IPS-18c (cell line): ENCODE data around the gene PHEX.

Experiments
- H3K4me3 ChIP-seq: 2 replicates; pipeline ENCODE4 v1.7.0; 2013; ENCODE audit warnings: low read depth, mild to moderate bottlenecking, low read length, moderate library complexity; ENCODE audit not compliant: insufficient read depth
- H3K9me3 ChIP-seq: one replicate; pipeline ENCODE4 v1.6.1; 2013; ENCODE audit warnings: mild to moderate bottlenecking, low read length, moderate library complexity; ENCODE audit not compliant: control insufficient read depth, insufficient read depth

PHEX gene

DNA sequence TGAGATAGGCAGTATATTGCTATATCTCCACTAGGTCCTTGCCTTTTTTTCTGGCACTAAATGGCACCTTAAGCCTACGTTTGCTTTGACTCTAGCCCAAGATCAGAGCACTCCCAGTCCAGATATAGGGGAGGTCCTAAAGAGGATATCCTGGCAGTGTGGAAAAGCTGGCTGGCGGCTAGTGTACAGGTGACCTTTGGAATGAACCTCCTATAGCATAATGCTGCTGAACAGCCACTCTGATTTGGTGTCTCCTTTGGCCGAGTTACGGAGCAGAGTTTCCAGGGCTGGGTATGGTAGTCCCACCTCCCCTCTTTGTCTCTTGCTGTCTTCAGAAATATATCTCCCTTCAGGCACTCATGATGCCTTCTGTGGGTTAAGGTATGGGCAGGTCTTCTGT lies 53.9 kb downstream of the PHEX start:
- H3K9me3 ChIP-seq, result no peaks in the 10 kb centered on the region

DNA sequence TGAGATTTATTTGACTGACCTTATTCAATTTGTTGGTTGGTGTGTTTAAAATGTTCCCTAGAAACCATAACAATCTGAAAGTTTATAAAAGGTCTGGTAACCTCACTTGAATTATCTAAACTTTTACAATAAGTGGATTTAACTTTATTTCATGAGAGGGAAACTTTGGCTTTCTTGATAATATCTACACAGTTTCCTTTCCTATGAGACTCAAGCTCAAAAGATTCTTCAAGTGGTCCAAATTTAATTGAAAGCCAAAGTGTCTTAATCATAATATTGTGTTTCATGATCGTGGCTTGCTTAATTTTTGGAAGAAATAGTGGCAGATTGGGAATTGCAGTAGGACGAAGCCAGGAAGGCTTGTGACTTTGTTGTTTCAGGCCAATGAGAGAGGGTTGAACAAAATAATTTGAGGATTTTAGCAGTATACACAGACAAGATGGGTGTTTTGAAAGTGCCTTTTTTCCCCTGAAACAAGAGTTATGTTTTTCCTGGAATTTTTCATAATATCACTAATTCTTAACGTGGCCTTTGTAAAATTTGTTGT lies 55.0 kb downstream of the PHEX start:
- no peak overlapping the region for H3K4me3 ChIP-seq
- no peaks in the 10 kb centered on the region for H3K9me3 ChIP-seq

More for the DNA sequence above, 53.9 kb downstream of the PHEX start:
- H3K4me3 ChIP-seq, result no peak overlapping the region

DNA sequence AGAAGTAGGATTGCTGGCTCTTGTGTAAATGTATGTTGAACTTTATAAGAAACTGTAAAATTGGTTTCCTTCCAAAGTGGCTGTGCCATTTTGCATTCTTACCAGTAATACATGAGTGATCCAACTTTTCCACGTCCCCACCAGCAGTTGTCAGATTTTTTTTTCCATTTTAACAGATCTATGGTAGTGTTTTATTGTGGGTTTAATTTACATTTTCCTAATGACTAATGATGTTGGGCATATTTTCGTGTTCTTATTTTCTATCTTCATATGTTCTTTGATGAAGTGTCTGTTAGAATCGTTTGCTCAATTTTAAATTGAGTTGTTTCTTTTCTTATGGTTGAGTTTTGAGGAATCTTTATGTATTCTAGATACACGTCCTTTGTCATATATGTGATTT lies 56.2 kb downstream of the PHEX start:
- H3K9me3 ChIP-seq, result no peaks in the 10 kb centered on the region
- H3K4me3 ChIP-seq, result no peak overlapping the region

DNA sequence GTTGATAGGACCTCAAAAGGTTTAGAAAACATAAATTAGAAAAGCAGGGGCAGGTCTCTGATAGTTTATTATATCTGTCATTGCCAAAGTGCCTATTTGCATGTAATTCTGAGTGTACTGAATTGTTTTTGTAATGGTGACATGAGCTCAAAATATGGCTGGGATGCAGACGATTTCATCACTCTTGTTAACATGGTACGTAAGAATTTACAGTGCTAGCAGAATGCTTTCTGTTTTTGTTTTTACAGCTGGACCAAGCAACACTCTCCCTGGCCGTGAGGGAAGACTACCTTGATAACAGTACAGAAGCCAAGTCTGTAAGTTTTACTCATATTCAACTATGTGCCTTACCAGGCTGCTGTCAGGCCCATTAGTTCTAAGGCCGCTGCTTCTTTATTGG lies 58.1 kb downstream of the PHEX start:
- Histone ChIP-seq H3K9me3 (no peaks in the 10 kb centered on the region), H3K4me3 (no peak overlapping the region)

DNA sequence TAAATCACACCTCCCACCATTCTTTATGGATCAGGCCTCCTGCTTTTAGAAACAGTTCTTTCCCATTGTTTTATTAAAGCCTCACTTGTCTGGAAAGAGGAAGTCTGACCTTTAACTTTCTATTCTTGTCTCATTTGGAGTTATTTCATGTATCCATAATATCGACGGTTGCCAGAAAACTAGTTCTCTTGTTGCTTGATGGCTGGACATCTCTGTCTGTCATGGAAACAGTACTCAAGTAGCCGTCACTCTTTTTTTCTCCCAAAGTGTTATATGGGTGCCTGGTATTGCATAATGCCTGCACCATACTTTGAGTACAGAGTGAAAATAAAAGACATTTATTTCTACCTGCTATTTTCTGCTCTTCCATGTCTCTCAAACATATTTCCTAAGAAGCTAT lies 61.4 kb downstream of the PHEX start:
- Histone ChIP-seq H3K9me3 (no peaks in the 10 kb centered on the region), H3K4me3 (no peak overlapping the region)

DNA sequence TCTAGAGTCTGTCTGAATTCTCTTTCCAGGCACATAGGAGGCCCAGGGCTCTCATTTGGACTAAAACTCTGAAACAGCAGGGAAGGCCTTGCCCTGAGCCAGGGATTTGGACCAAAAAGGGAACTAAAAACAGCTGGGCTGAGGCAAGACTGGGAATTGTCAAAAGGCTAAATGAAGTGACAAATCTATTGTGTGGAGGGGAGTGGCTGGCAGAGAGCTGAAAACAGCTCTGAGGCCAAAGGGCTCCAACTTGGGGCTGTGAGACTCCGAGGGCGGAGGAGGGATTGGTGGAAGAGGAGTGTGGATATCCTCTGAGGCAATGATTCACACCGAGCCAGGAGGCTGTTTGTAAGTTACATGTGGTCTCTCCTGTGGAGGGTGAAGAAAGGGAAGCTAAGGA lies 63.2 kb downstream of the PHEX start:
- no peaks in the 10 kb centered on the region for H3K9me3 ChIP-seq

DNA sequence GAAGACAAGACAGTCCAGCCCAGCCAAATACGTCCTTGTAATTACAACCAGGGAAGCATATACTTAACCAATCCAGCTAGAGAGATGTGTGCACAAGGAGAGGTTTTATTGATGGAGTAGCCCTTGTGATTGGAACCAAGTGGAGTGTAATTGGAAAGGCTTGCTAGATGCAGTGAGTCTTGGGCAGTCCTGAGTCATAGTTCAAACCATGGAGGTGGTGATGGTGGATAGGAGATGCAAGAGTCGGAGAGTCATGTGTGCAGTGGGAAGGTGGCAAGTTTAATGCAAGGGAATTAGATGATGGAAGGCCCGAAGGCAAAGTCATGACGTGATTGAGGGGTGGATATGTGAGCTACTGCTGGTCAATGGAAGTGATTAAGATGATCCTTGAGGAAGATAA lies 63.7 kb downstream of the PHEX start:
- no peaks in the 10 kb centered on the region for H3K9me3 ChIP-seq

More for the DNA sequence above, 63.2 kb downstream of the PHEX start:
- H3K4me3 ChIP-seq, result no peak overlapping the region

DNA sequence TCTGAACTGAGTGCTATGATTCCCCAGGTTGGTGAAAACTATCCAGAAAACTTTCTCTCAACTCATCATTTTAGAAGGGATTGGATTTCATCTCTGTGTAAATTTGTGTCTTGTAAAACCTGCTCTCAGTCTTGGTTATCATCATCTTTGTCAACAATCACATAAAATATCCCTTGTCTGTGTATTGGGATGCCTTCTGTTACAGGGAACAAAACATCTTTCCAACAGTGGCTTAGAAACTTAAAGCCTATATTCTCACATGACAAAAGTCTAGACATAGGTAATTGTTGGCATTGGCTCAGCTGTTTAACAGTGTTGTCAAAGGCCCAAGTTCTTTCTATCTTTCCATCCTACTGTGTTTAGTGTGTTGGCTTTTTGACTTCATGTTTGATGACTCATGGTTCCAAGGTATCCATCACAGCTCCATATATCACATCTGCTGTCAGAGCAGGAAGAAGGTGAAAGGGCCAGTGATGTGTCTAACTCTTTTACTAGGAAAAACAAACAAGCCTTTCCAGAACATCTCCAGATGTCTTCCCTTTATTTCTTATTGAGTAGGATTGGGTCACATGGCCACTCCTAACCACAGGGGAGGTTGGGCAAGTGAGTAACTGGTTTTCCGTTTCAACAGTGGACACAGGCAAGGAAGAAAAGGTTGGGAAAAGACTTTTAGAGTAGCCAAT lies 65.0 kb downstream of the PHEX start:
- Histone ChIP-seq H3K4me3 (no peak overlapping the region), H3K9me3 (no peaks in the 10 kb centered on the region)

More for the DNA sequence above, 63.7 kb downstream of the PHEX start:
- no peak overlapping the region for H3K4me3 ChIP-seq

DNA sequence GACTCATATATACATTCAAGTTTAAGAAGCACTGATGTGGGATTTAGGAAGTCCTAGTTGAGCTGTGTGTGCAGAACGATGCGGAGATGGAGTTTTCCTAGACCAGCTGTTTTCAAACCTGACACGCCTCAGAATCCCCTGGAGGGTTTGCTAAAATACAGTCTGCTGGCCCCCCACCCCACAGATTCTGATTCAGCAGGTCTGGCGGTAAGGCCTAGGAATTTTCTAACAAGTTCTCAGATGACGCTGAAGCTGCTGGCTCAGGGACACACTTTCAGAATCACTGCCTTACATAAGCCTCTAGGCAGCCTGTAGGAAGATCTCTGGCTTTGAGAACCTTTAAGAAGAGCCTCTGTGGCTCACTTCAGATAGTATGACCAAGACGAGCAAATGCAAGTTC lies 73.1 kb downstream of the PHEX start:
- no peaks in the 10 kb centered on the region for H3K9me3 ChIP-seq
- no peak overlapping the region for H3K4me3 ChIP-seq

DNA sequence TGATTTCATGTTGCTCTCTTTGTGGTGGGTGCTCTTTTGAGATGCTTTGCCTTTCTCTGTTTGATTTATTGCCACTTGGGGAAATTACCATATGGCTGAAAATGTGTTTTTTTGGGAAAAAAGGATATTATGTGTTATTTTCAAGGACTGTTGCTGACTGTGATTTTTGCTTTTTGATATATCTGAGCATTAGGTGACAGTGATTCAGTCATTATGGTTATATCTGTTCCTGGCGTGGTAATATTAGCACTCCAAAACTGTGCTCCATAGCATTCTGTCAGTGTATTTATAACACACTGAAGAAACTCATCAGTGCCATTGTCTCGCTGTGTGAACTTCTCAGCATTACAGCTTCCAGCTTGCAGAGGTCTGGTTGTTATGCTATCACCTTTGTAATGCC lies 73.8 kb downstream of the PHEX start:
- no peak overlapping the region for H3K4me3 ChIP-seq
- H3K9me3 ChIP-seq, result no peaks in the 10 kb centered on the region

DNA sequence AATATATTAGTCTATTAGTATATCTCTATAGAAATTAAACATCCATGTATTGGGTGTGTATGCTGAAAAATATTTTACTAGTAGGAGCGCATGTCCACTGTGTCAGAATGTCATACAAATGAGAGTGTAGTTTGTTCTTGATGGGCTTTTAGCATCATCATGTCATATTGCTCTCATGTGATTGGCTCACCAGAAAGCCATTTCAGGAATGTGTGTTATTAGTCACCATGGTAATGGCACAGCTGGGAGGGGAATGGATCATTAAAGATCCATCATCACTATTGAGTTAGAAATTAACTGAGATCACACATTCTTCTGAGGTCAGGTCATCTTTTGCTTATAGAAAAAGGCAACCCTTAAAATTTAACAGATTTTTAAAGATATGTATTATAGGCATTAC lies 77.3 kb downstream of the PHEX start:
- H3K4me3 ChIP-seq, result no peak overlapping the region
- H3K9me3 ChIP-seq, result no peaks in the 10 kb centered on the region

DNA sequence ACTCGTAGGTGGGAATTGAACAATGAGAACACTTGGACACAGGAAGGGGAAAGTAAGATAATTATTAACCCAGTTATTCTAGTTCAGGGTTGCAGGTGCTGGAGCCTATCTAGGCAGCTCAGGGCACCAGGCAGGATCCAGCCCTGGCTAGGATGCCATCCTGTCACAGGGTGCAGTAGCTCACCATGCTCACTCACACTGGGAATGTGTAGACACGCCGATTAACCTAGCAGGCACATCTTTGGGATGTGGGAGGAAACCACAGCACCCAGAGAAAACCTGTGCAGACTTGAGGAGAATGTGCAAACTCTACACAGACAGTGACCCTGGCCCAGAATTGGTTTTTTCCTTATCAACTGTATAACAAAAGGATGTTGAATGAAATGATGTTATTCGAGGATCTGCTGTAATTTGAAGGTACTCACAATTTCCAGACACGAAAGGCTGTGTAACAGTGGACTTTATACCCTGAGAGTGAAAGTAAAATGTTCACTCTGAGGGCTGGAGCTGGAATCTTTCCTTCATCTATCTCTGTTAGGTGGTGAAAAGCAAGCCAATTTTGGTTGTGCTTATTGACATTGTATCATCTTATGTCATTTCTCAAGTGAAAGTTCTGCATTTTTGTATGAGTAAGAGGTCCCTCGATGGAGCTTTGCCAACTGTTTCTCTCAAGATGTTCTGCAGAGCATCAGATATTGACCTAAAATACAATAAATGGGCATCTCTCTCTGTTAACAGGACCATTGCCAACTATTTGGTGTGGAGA lies 78.8 kb downstream of the PHEX start:
- Histone ChIP-seq H3K4me3 (no peak overlapping the region), H3K9me3 (no peaks in the 10 kb centered on the region)

DNA sequence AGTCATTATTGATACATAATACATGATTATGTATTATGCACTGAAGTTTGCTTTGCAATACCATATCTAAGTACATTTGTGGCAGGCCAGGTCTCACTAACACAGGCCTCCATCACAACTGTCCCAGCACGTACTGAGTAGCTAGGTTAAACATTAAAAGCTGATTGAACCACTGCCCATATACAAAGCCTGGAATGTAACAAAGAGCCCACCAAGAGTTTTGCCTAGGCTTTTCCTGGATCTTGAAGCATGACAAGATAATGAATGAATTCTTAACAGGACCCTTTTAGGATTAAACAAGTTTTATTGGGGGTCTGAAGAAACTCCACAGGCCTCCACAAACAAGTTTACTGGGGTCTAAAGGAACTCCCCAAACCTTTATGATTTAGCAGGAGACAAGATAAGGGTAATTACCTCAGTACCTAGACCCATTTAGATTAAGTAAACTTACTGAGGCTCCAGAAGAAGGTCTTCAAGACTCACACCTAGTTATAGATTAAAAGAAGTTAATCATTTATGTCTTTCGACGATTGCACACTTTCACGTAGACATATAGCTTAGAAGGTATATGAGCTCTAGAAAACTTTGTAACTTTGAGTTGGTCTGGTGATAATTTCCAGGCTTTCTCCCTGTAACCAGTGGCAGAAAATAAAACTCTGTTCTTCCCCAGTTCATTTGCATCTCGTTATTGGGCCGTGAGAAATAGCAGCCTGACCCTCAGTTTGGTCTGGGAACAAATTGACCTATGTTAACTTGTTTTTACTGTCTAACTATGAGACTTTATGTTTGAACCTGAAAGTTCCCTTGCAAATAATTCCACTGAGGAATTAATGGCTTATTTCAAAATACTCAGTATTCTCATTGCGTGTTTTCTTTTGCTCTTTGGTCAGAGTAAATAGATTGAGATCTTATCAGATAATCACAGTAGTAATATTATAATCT lies 84.8 kb downstream of the PHEX start:
- Histone ChIP-seq H3K4me3 (no peak overlapping the region), H3K9me3 (no peaks in the 10 kb centered on the region)

DNA sequence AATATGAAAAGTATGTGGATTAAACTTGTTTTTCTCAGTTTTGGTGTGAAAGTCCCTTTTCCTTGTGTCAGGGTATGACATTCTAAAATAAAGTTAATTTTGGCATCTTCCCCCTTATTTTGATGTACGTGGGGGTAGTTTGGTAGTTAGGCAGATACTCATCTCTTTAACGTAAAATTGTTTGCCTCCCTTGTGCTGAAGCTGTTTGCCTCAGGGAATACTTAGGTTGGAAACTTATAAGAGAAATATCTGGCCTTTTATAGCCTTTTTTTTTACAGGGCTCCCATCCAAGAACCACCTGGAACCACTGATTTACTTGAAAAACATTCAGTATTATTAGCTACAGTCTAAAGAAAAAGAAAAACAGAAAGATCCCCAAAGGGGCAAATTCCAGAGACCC lies 85.5 kb downstream of the PHEX start:
- Histone ChIP-seq H3K4me3 (no peak overlapping the region), H3K9me3 (no peaks in the 10 kb centered on the region)

DNA sequence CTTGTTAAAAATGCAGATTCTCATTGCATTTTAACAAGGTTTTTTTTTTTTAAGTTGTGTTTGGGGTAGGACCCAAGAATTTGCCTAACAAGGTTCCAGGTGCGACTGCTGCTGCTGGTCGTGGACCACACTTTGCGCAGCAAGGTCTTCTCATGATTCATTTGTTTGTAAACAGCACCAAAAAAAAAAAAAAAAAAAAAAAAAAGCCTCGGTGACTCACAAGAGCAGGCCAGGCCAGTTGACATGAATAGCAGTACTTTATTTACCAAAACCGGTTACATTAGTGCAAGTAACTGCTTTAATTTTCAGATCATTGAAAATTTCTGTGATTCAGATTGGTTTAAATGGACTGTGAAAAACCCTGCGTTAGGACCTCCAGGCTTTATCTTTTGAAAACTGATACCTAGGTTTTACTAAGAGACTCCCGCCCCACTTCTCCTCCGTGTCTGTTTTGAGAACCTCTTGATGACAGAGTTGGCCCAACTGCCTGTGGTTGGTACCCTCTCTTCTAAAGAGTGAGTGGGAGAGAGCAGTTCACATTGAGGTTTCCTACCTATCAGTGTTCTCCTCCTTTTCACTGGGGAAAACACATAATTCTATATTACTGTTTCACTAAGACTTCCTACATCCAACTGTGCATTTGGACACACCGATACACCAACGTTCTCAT lies 86.2 kb downstream of the PHEX start:
- no peak overlapping the region for H3K4me3 ChIP-seq
- no peaks in the 10 kb centered on the region for H3K9me3 ChIP-seq

DNA sequence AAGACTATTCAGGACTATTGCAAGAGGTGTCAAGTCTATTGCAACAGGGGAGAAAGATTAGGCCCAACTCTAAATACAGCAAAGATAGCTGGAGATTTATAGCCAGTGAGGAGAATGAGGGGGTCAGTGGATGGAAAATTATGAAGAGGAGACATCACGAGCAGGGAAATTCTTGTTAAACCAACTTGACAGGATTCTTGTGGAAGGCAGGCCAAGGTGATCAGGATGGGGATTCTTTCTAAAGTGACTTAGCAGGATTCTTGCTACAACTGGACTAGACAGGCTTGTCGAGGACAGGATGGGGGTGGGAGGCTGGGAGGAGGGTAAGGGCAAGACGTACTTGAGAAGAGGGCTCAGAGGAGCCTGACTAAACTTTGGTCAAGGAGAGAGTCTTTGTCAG lies 89.0 kb downstream of the PHEX start:
- Histone ChIP-seq H3K9me3 (no peaks in the 10 kb centered on the region), H3K4me3 (no peak overlapping the region)

DNA sequence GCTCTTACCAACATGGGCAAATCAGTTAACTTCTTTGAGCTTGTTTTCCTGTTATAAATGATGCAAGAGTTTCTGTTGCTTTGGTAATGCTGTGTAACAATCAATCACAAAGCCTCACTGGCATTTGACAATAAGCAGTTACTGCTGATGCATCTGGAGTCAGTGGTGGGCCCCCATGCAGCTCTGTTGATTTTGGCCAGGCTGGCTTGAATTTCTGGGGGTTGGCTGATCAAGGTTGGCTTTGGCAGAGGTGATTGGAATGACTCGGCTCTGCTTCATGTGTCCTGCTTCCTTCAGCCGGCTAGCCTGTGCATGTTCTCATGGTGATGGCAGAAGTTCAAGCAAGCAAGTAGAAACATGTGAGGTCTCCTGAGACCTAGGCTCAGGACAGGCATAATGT lies 90.4 kb downstream of the PHEX start:
- no peak overlapping the region for H3K4me3 ChIP-seq
- no peaks in the 10 kb centered on the region for H3K9me3 ChIP-seq
